GM18517 (cell line): ENCODE data around the gene SIN3B.
"Not testable (repeated sequence)": the region's sequence is repeated elsewhere in the genome, so short reads cannot be mapped to it uniquely, and the experiment has no call there.

Source experiments
- ATAC-seq: cut with Tn5 transposase; IDR thresholded peaks from one replicate; pipeline ENCODE4 v1.9.1; 2021; ENCODE audit warnings: mild to moderate bottlenecking, moderate library complexity; ENCODE audit not compliant: unreplicated experiment

SIN3B gene

GRCh38 chr19:16829010-16829821, at the start of gene SIN3B:
Gene SIN3B (plus strand): TSS chr19:16829398. CDS start chr19:16829421, 23 bp downstream.
- peak; percentile 49 for ATAC-seq

- ATAC-seq: no peak
Measured at GRCh38 chr19:16779539-16780163, 49.5 kb upstream of the SIN3B start.

GRCh38 chr19:16782719-16783118, 46.5 kb upstream of the SIN3B start:
- ATAC-seq: no peak

- ATAC-seq: no peak
Measured at GRCh38 chr19:16788479-16788878, 40.7 kb upstream of the SIN3B start.

GRCh38 chr19:16789238-16789637, 40.0 kb upstream of the SIN3B start:
- ATAC-seq: no peak

- no peak for ATAC-seq
Measured at GRCh38 chr19:16790051-16790450, 39.1 kb upstream of the SIN3B start.

GRCh38 chr19:16791942-16792341, 37.3 kb upstream of the SIN3B start:
- no peak for ATAC-seq

GRCh38 chr19:16794456-16795441, 34.4 kb upstream of the SIN3B start:
- no peak for ATAC-seq

GRCh38 chr19:16795731-16796130, 33.5 kb upstream of the SIN3B start:
- ATAC-seq: no peak

- ATAC-seq: no peak
Measured at GRCh38 chr19:16797876-16798275, 31.3 kb upstream of the SIN3B start.

- ATAC-seq: not testable (repeated sequence)
Measured at GRCh38 chr19:16798326-16798725, 30.9 kb upstream of the SIN3B start.

GRCh38 chr19:16799740-16800139, 29.5 kb upstream of the SIN3B start:
- no peak for ATAC-seq

GRCh38 chr19:16801600-16802013, 27.6 kb upstream of the SIN3B start:
- ATAC-seq: no peak

- ATAC-seq: no peak
Measured at GRCh38 chr19:16804176-16804575, 25.0 kb upstream of the SIN3B start.

- no peak for ATAC-seq
Measured at GRCh38 chr19:16807549-16808284, 21.5 kb upstream of the SIN3B start.

- no peak for ATAC-seq
Measured at GRCh38 chr19:16814526-16815100, 14.6 kb upstream of the SIN3B start.

- ATAC-seq: no peak
Measured at GRCh38 chr19:16820056-16820455, 9.1 kb upstream of the SIN3B start.

GRCh38 chr19:16821081-16821480, 8.1 kb upstream of the SIN3B start:
- ATAC-seq: no peak

GRCh38 chr19:16822648-16823047, 6.5 kb upstream of the SIN3B start:
- no peak for ATAC-seq

- ATAC-seq: no peak
Measured at GRCh38 chr19:16824658-16825311, 4.4 kb upstream of the SIN3B start.
